ENCODE results near the gene MEIS1. TPM values are rescaled to one million over a fixed set of nuclear protein-coding genes. Genes with fewer than 3 reads are reported as not detected.

MEIS1 gene
- total RNA-seq, 1 donor from 2014 or later, result not detected

DNA sequence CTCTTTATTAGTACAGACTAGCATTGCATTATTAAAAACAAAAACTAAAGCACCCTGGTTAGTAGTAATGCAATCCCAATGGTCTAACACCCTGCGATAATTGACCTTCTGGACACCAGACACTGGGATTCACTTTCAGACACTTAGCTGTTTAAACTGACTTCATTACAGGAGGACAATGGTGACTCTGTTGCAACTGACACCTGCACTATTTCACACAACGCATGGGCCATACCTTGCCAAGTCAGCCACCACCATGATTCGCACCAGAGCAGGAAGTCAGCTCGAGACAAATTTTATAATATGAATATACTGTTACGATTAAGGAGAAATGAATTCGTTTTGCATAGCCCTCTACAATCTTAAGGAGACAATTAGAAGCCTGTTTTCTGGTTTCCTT, 150.7 kb downstream of the MEIS1 start:
- H3K4me3 Mint-ChIP-seq, result no peak overlapping the region
- H3K27ac Mint-ChIP-seq, result no peak overlapping the region
- intact Hi-C loops (cut with micrococcal nuclease), result no loop called here
- H3K4me1 Mint-ChIP-seq, result peaks cover 1% of the 10 kb centered on the region
- peaks cover 1% of the 10 kb centered on the region for H3K36me3 Mint-ChIP-seq (ENCODE audit: low read depth)
- peaks cover 11% of the 10 kb centered on the region for H3K27me3 Mint-ChIP-seq
- no peak for DNase-seq
- H3K9me3 Mint-ChIP-seq, result no peaks in the 10 kb centered on the region

DNA sequence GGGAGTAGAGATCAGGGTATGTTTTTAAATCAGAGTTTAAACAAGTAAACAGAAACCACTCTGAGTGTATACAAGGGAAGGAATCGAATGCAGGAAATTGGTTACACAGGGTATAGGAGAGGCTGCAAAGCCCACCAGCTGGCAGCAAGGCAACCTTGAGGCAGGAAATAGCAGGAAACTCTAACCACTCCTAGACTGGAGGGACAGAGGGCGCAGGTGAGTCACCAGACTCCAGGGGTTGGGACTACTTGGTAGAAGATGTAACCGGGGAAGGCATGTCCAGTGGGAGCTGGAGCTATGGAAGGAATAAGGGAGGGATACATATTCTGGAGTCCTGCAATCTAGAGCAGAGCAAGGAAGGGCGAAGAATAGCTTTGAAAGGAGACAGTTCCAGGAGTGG, 152.3 kb downstream of the MEIS1 start:
- Mint-ChIP-seq H3K27me3 (peaks cover 5% of the 10 kb centered on the region), H3K36me3 (ENCODE audit: low read depth) (no peaks in the 10 kb centered on the region), H3K4me3 (no peak overlapping the region), H3K27ac (no peak overlapping the region), H3K9me3 (no peaks in the 10 kb centered on the region), H3K4me1 (no peaks in the 10 kb centered on the region)
- intact Hi-C loops (cut with micrococcal nuclease), result no loop called here
- DNase-seq, result no peak

DNA sequence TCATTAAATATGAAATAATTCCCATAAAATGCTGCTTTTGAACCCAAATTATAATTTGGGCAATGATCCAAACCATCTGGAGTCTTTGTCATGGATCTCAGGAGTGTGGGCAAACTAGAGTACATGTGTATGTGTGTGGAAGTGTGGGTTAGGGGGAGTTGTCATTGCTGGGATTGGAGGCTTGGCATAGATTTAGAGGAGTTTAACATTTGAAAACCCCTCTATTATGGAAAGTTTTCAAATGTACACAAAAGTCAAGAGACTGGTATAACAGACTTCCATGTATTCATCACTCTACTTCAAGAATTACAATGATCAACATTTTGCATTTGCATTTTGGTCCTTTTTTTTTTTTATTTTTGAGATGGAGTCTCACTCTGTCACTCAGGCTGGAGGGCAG, 159.1 kb downstream of the MEIS1 start:
- H3K4me3 Mint-ChIP-seq, result no peak overlapping the region
- H3K27me3 Mint-ChIP-seq, result no peaks in the 10 kb centered on the region
- no peak overlapping the region for H3K27ac Mint-ChIP-seq
- intact Hi-C loops (cut with micrococcal nuclease), result no loop called here
- no peaks in the 10 kb centered on the region for H3K36me3 Mint-ChIP-seq (ENCODE audit: low read depth)
- DNase-seq, result no peak
- H3K4me1 Mint-ChIP-seq, result no peaks in the 10 kb centered on the region
- no peaks in the 10 kb centered on the region for H3K9me3 Mint-ChIP-seq

DNA sequence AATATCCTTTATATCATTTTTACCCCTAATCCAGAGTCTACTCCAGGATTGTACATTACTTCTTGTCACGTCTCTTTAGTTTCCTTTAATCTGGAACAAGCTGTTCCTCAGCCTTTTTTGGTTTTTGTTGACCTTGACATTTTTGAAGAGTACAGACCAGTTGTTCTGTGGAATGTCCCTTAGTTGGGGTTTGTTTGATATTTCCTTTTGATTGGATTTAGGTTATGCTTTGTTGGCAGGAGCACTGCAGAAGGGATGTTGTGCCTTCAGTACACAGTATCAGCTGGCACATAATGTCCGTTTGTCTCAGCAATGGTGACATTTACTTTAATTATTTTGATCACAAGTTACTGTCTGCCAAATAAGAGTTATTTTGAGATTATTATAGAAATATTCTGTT, 160.6 kb downstream of the MEIS1 start:
- Mint-ChIP-seq H3K27me3 (no peaks in the 10 kb centered on the region), H3K4me1 (no peaks in the 10 kb centered on the region)
- no peak for DNase-seq

DNA sequence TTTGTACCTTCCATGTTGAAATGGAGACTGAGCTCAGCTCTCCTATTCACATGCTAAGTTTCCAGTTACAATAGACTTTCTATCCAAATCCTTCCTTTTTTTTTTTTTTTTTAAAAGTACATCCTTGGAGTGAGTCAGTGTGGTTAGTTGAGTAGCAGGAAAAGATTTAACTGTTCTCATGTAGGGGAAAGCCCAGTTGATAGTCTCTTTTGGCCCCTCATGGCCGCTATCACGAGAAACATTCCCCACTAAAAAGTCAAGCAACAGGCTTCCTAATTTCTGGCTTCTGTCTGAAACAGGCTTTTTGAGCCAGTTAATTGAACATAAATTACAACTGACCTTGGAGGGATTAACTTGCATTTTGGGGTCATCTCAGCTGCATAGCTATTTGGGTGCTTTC, 161.3 kb downstream of the MEIS1 start:
- H3K4me1 Mint-ChIP-seq, result no peaks in the 10 kb centered on the region
- no peak overlapping the region for H3K27ac Mint-ChIP-seq
- H3K9me3 Mint-ChIP-seq, result no peaks in the 10 kb centered on the region
- intact Hi-C loops (cut with micrococcal nuclease), result no loop called here
- H3K27me3 Mint-ChIP-seq, result no peaks in the 10 kb centered on the region
- H3K36me3 Mint-ChIP-seq (ENCODE audit: low read depth), result no peaks in the 10 kb centered on the region
- H3K4me3 Mint-ChIP-seq, result no peak overlapping the region
- DNase-seq, result no peak

More for the DNA sequence above, 160.6 kb downstream of the MEIS1 start:
- no peak overlapping the region for H3K27ac Mint-ChIP-seq
- no peaks in the 10 kb centered on the region for H3K36me3 Mint-ChIP-seq (ENCODE audit: low read depth)
- intact Hi-C loops (cut with micrococcal nuclease), result no loop called here
- no peaks in the 10 kb centered on the region for H3K9me3 Mint-ChIP-seq
- no peak overlapping the region for H3K4me3 Mint-ChIP-seq

DNA sequence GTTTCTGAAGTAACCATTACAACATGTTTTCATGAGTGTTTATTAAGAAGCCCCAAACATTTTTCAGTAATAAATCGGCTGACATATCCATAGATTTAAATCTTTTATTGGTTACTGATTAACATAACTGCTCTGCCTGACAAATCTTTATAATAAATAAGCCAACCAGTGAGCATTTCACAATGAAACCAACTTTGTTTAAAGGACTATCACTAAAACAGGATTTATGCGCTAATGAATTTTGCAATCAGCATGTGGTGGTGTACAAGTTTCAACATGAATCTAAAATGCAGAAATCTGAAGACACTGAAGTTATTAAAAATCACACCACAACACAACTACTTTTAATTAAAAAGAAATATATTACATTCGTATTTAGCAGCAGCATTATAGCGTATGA, 166.7 kb downstream of the MEIS1 start:
- Mint-ChIP-seq H3K4me3 (no peak overlapping the region), H3K36me3 (ENCODE audit: low read depth) (no peaks in the 10 kb centered on the region), H3K4me1 (no peaks in the 10 kb centered on the region), H3K9me3 (no peaks in the 10 kb centered on the region), H3K27me3 (no peaks in the 10 kb centered on the region), H3K27ac (no peak overlapping the region)
- intact Hi-C loops (cut with micrococcal nuclease), result no loop called here
- no peak for DNase-seq

DNA sequence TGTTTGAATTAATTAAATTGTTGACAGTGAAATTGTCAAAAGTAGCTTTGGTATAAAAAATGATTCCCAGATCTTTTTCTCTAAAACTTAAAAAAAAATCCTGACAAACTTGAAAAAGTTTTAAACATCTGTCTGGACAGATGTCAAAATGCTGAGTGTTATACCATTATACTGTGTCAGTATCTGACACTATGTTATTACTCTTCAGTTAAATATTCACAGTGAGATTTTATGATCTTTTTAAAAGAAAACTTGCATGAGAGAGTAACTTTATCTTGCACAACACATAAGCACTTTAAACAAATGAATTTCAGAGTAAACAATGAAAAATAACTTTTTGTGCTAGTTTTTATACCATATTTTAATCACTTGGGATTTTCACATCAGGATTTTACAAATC, 167.4 kb downstream of the MEIS1 start:
- no peaks in the 10 kb centered on the region for H3K36me3 Mint-ChIP-seq (ENCODE audit: low read depth)
- no peak for DNase-seq
- H3K27me3 Mint-ChIP-seq, result no peaks in the 10 kb centered on the region
- no peak overlapping the region for H3K27ac Mint-ChIP-seq
- no peaks in the 10 kb centered on the region for H3K9me3 Mint-ChIP-seq
- no peak overlapping the region for H3K4me3 Mint-ChIP-seq
- H3K4me1 Mint-ChIP-seq, result no peaks in the 10 kb centered on the region
- intact Hi-C loops (cut with micrococcal nuclease), result no loop called here

DNA sequence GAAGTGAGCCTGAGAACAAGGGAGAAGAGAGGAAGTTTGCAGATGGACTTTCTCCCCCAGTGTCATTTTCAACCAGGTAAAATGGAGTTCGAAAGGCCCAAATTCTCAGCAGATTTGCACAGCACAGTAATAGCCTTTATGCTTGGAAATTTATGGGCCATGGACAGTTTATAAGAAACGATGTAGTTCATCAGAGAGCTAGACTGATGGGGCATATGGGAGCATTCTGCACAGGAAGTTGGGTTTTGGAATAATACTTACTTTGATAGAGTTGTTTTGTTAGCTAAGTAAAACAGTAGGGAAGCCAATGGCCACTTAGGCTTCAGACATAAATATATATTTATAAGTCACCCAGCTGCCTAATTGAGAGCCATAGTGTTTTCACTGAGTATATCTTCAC, 169.4 kb downstream of the MEIS1 start:
- Mint-ChIP-seq H3K27me3 (no peaks in the 10 kb centered on the region), H3K4me1 (no peaks in the 10 kb centered on the region), H3K36me3 (ENCODE audit: low read depth) (no peaks in the 10 kb centered on the region), H3K27ac (no peak overlapping the region), H3K9me3 (no peaks in the 10 kb centered on the region), H3K4me3 (no peak overlapping the region)
- intact Hi-C loops (cut with micrococcal nuclease), result no loop called here
- DNase-seq, result no peak

DNA sequence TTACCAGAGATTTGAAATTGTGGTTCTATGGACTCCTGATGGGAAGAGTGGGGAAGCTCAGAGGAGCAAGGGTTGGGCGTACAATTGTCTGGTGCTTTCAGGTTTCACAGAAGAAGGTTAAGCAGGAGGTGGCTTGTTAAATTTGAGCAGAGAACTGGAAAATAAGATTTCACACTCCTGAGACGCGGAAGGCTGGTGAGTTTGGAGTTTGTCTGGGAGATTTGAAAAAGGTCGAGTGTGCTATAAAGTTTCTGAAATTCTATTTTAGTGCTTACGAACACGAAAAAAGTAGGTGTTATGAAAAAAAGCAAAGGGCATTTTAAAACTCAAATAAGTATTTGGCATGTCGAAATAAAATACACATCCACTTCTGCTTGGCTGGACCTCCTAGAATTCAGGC, 170.1 kb downstream of the MEIS1 start:
- Mint-ChIP-seq H3K27ac (no peak overlapping the region), H3K27me3 (no peaks in the 10 kb centered on the region), H3K4me3 (no peak overlapping the region), H3K9me3 (no peaks in the 10 kb centered on the region), H3K36me3 (ENCODE audit: low read depth) (no peaks in the 10 kb centered on the region), H3K4me1 (no peaks in the 10 kb centered on the region)
- intact Hi-C loops (cut with micrococcal nuclease), result no loop called here
- no peak for DNase-seq

DNA sequence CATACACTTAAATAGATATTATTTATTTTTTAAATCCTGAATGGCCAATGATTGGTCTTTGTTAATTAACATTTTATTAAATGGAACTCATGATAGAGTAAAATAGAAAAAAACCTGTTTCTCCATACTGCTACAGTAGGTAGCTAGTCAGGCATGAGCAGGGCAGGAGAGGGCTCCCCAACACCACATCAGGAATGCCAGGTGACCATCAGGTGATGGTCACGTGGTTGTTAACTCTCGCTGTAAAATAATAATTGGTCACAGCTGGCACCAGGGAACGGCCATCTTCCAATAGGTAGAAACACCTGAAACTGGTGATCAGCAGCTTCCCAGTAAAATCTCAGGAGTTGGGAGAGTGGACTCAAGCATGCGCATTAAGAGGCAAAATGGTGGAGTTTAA, 172.2 kb downstream of the MEIS1 start:
- intact Hi-C loops (cut with micrococcal nuclease), result no loop called here
- H3K9me3 Mint-ChIP-seq, result no peaks in the 10 kb centered on the region
- no peak for DNase-seq
- no peaks in the 10 kb centered on the region for H3K27me3 Mint-ChIP-seq
- no peak overlapping the region for H3K4me3 Mint-ChIP-seq
- H3K27ac Mint-ChIP-seq, result no peak overlapping the region
- H3K36me3 Mint-ChIP-seq (ENCODE audit: low read depth), result no peaks in the 10 kb centered on the region
- no peaks in the 10 kb centered on the region for H3K4me1 Mint-ChIP-seq

Data from activated CD4-positive, alpha-beta T cell treated with anti-CD3 and anti-CD28 coated beads, Interleukin-2, amount 10 ng/mL, durations not matched to agents 24 days and 14 days (primary cell).